Activated CD4-positive, alpha-beta T cell treated with anti-CD3 and anti-CD28 coated beads for 36 hours (primary cell): ENCODE measurements around the gene KIF26B. TPM values are rescaled to one million over a fixed set of nuclear protein-coding genes. Genes with fewer than 3 reads are reported as not detected.
"Not testable (repeated sequence)": the region's sequence is repeated elsewhere in the genome, so short reads cannot be mapped to it uniquely, and the experiment has no call there.

ENCODE experiments used
- ATAC-seq: fragments of 200-7000 bp; cut with Tn5 transposase; one replicate; pipeline ENCODE4 v1.10.0; 2021; ENCODE audit warnings: mild to moderate bottlenecking, moderate library complexity
- CTCF ChIA-PET: fragments of 350-600 bp; sonication (Branson Sonifier 250); formaldehyde crosslinking; loops from one replicate; lab custom pipeline; 2021; ENCODE audit warnings: antibody characterized with exemption; lab: Charles Lee
- POLR2A ChIA-PET: fragments of 350-600 bp; sonication (Branson Sonifier 250); formaldehyde crosslinking; loops from one replicate; lab custom pipeline; 2021; ENCODE audit warnings: antibody characterized with exemption, inconsistent platforms; lab: Charles Lee
- DNase-seq: peaks from one replicate; pipeline ENCODE4 v3.0.0-alpha.2; 2020
- H3K27ac Mint-ChIP-seq: one replicate; pipeline ENCODE4 v1.8.0; 2021; ENCODE audit warnings: mixed read lengths
- H3K27me3 Mint-ChIP-seq: one replicate; pipeline ENCODE4 v1.8.0; 2021; ENCODE audit warnings: mixed read lengths
- H3K36me3 Mint-ChIP-seq: one replicate; pipeline ENCODE4 v1.8.0; 2021; ENCODE audit warnings: low read depth, mixed read lengths
- H3K4me1 Mint-ChIP-seq: one replicate; pipeline ENCODE4 v1.8.0; 2021; ENCODE audit warnings: mixed read lengths
- H3K4me3 Mint-ChIP-seq: one replicate; pipeline ENCODE4 v1.8.0; 2021; ENCODE audit warnings: mild to moderate bottlenecking, moderate library complexity, mixed read lengths
- H3K9me3 Mint-ChIP-seq: one replicate; pipeline ENCODE4 v1.8.0; 2021; ENCODE audit warnings: low read depth, mixed read lengths
- intact Hi-C, 2 experiments: fragments of 100-400 bp; cut with DNase I in 1 of 2; cut with micrococcal nuclease in 1 of 2; formaldehyde crosslinking; loops; one replicate each; pipeline versions ENCODE4 v1.14.2 to v1.15.1; 2022 to 2024; cut with DNase I, micrococcal nuclease
- total RNA-seq, 2 experiments: library from RNA; stranded (reverse); gene quantifications; one replicate each; pipeline ENCODE4 v1.2.3, GENCODE V29; 2021

Gene KIF26B
- total RNA-seq, 2 experiments from 2014 or later = 0.16 to 0.23 TPM

DNA sequence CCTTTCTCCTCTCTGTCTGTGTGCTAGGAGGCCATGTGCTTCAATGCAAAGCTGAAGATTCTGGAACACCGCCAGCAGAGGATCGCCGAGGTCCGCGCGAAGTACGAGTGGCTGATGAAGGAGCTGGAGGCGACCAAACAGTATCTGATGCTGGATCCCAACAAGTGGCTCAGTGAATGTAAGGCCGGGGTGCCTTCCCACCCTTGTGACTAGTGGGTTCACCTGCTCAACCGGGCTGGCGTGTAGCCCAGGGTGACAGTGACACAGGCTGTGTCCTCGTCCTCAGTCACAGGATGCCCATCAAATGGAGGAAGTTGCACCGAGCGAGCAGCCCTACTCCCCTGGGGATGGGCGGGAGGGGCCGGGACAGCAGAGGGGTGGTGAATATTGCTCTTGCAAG lies 544.1 kb downstream of the KIF26B start:
- no peaks in the 10 kb centered on the region for H3K9me3 Mint-ChIP-seq
- no peak overlapping the region for H3K4me3 Mint-ChIP-seq
- ATAC-seq (no peak), DNase-seq (no peak)
- intact Hi-C loops = no loop called here
- no peaks in the 10 kb centered on the region for H3K4me1 Mint-ChIP-seq
- no peaks in the 10 kb centered on the region for H3K36me3 Mint-ChIP-seq
- POLR2A ChIA-PET = no interaction called here
- H3K27ac Mint-ChIP-seq = no peak overlapping the region
- H3K27me3 Mint-ChIP-seq = no peaks in the 10 kb centered on the region
- CTCF ChIA-PET = no interaction called here

- Mint-ChIP-seq H3K4me3 (no peak overlapping the region), H3K27ac (no peak overlapping the region), H3K36me3 (no peaks in the 10 kb centered on the region), H3K27me3 (no peaks in the 10 kb centered on the region), H3K4me1 (no peaks in the 10 kb centered on the region), H3K9me3 (no peaks in the 10 kb centered on the region)
- ChIA-PET CTCF (no interaction called here), POLR2A (no interaction called here)
- ATAC-seq (no peak), DNase-seq (no peak)
- intact Hi-C loops = no loop called here
Observed at GRCh38 chr1:245700631-245701030, 545.8 kb downstream of the KIF26B start.

DNA sequence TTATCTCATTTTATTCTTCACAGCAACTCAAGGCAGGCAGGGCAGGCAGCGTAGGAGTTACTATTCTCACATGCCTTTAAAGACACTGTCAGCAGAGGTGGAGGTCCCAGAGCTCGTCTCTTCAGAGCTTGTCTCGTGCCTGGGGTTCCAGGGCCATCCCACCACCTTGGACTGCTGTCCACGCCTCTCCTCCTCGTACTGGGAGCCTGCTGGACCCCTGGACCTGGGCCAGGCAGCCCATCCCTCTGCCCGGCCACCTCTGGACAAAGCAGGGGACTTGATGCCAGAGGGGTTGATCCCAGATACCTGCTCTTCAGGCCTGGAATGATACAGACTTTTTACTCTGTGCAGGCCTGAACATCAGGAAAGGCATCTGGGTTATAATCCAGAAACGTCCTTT lies 546.8 kb downstream of the KIF26B start:
- CTCF ChIA-PET = interaction anchor here (0.7 kb wide), 1 partner anchor 48 kb away, joined by 3 read pairs; no protein-coding TSS in a partner anchor
- Mint-ChIP-seq H3K4me3 (no peak overlapping the region), H3K27ac (no peak overlapping the region), H3K27me3 (no peaks in the 10 kb centered on the region), H3K36me3 (no peaks in the 10 kb centered on the region), H3K4me1 (no peaks in the 10 kb centered on the region), H3K9me3 (no peaks in the 10 kb centered on the region)
- intact Hi-C loops = no loop called here
- POLR2A ChIA-PET = no interaction called here
- DNase-seq (no peak), ATAC-seq (no peak)

DNA sequence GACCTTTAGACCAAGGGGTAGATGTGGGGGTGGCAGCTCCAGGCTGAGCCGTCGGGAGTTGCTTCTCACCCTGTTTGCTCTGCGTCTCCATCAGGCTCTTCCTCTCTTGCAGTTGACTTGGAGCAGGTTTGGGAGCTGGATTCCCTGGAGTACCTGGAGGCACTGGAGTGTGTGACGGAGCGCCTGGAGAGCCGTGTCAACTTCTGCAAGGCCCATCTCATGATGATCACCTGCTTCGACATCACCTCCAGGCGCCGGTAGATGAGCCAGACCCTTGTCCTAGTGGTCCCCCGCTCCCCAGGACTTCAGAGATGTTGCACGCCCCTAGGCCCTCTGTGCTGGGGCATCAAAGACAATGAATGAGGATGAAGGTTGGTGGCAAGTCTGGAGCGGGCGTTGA lies 547.6 kb downstream of the KIF26B start:
- CTCF ChIA-PET = interaction anchor here (0.7 kb wide), 1 partner anchor 48 kb away, joined by 3 read pairs; no protein-coding TSS in a partner anchor
- POLR2A ChIA-PET = no interaction called here
- Mint-ChIP-seq H3K27me3 (no peaks in the 10 kb centered on the region), H3K27ac (no peak overlapping the region), H3K36me3 (no peaks in the 10 kb centered on the region), H3K4me3 (no peak overlapping the region), H3K9me3 (no peaks in the 10 kb centered on the region), H3K4me1 (no peaks in the 10 kb centered on the region)
- DNase-seq (no peak), ATAC-seq (no peak)
- intact Hi-C loops = no loop called here

- no peaks in the 10 kb centered on the region for H3K36me3 Mint-ChIP-seq
- H3K9me3 Mint-ChIP-seq = no peaks in the 10 kb centered on the region
- ChIA-PET CTCF (no interaction called here), POLR2A (no interaction called here)
- no peak for DNase-seq
- no peak overlapping the region for H3K27ac Mint-ChIP-seq
- no peaks in the 10 kb centered on the region for H3K27me3 Mint-ChIP-seq
- H3K4me3 Mint-ChIP-seq = no peak overlapping the region
- intact Hi-C loops = no loop called here
- no peak for ATAC-seq
- H3K4me1 Mint-ChIP-seq = no peaks in the 10 kb centered on the region
Observed at GRCh38 chr1:245704341-245704740, 549.6 kb downstream of the KIF26B start.

DNA sequence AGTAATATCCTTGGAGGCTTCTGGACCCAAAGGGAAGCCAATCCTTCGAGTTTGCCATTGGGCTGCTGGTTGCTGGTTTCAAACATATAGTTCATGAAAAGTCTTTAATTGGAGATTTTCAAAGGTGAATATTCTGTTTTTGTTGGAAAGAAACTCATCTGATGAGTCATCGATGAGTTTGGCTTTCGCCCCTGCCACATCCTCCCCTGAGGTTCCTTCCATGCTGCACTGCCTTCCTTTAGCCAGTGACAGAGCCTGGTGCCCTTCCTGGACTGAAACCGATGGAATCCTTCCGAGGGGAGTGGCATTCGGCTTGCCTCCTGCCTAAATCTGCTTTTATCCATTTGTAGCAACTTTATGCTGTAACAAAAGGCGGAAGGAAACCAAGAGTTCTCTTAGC lies 550.0 kb downstream of the KIF26B start:
- POLR2A ChIA-PET = no interaction called here
- H3K27ac Mint-ChIP-seq = no peak overlapping the region

DNA sequence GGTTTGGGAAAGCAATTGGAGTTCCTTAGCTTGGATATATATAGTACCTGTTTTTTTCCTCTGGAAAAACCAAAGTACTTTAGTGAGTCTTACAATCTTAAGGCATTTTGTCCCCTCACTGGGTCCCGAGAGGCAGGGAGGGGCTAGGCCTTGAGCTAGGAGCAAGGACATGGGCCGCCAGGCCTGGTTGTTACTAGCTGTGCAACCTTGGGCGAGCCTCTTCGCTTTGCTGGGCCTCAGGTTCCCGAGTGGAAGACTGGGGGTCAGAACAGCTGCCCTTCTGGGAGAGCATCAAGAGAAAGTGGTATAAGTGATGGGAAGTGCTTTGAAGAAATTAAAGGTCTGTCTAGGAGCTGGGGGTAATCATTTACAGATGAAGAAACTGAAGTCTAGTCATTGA lies 553.2 kb downstream of the KIF26B start:
- no peak overlapping the region for H3K4me3 Mint-ChIP-seq
- no peak for ATAC-seq
- CTCF ChIA-PET = no interaction called here

More for the DNA sequence above, 550.0 kb downstream of the KIF26B start:
- no peak for ATAC-seq
- no peak overlapping the region for H3K4me3 Mint-ChIP-seq
- no peaks in the 10 kb centered on the region for H3K27me3 Mint-ChIP-seq
- no peaks in the 10 kb centered on the region for H3K9me3 Mint-ChIP-seq
- intact Hi-C loops = no loop called here
- no peak for DNase-seq
- CTCF ChIA-PET = no interaction called here
- H3K36me3 Mint-ChIP-seq = no peaks in the 10 kb centered on the region
- H3K4me1 Mint-ChIP-seq = no peaks in the 10 kb centered on the region

GRCh38 chr1:245710961-245711903 lies 556.4 kb downstream of the KIF26B start:
- Mint-ChIP-seq H3K27me3 (peaks cover 3% of the 10 kb centered on the region), H3K27ac (no peak overlapping the region), H3K36me3 (no peaks in the 10 kb centered on the region), H3K4me3 (no peak overlapping the region), H3K9me3 (no peaks in the 10 kb centered on the region), H3K4me1 (no peaks in the 10 kb centered on the region)
- POLR2A ChIA-PET = no interaction called here
- intact Hi-C loops = no loop called here
- CTCF ChIA-PET = no interaction called here
- DNase-seq (no peak), ATAC-seq (no peak)

More for the DNA sequence above, 553.2 kb downstream of the KIF26B start:
- intact Hi-C loops = no loop called here
- POLR2A ChIA-PET = no interaction called here
- Mint-ChIP-seq H3K4me1 (no peaks in the 10 kb centered on the region), H3K27me3 (peaks cover 3% of the 10 kb centered on the region), H3K9me3 (no peaks in the 10 kb centered on the region), H3K36me3 (no peaks in the 10 kb centered on the region), H3K27ac (no peak overlapping the region)
- DNase-seq = no peak

GRCh38 chr1:245714027-245714426 lies 559.2 kb downstream of the KIF26B start:
- H3K4me1 Mint-ChIP-seq, H3K27me3 Mint-ChIP-seq, H3K27ac Mint-ChIP-seq, DNase-seq, ATAC-seq, CTCF ChIA-PET, H3K4me3 Mint-ChIP-seq, H3K9me3 Mint-ChIP-seq, H3K36me3 Mint-ChIP-seq, intact Hi-C loops, POLR2A ChIA-PET: not testable (repeated sequence)

- CTCF ChIA-PET = no interaction called here
Observed at GRCh38 chr1:245715291-245715701, 560.5 kb downstream of the KIF26B start.

GRCh38 chr1:245715970-245716369 lies 561.2 kb downstream of the KIF26B start:
- Mint-ChIP-seq H3K9me3 (peaks cover 3% of the 10 kb centered on the region), H3K36me3 (no peaks in the 10 kb centered on the region), H3K4me3 (no peak overlapping the region)

More at GRCh38 chr1:245715291-245715701, 560.5 kb downstream of the KIF26B start:
- no peaks in the 10 kb centered on the region for H3K4me1 Mint-ChIP-seq
- H3K9me3 Mint-ChIP-seq = peaks cover 3% of the 10 kb centered on the region
- H3K4me3 Mint-ChIP-seq = no peak overlapping the region
- POLR2A ChIA-PET = no interaction called here
- intact Hi-C loops = no loop called here
- H3K27ac Mint-ChIP-seq = no peak overlapping the region
- ATAC-seq (no peak), DNase-seq (no peak)
- no peaks in the 10 kb centered on the region for H3K36me3 Mint-ChIP-seq
- H3K27me3 Mint-ChIP-seq = peaks cover 3% of the 10 kb centered on the region

DNA sequence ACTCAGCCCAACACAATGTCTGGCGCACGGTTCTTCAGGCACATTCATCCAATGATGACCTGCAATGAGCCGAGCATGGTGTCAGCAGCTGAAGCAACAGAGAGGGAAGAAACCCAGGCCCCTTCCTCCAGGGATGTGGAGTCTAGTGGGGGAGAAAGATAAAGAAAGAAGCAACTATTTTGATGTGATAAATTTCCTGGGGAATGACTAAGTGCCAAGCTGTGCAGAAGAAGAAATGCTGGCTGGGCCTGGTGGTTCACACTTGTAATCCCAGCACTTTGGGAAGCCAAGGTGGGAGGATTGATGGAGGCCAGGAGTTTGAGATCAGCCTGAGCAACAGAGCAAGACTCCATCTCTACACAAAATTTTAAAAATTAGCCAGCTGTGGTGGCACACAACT lies 561.8 kb downstream of the KIF26B start:
- H3K4me3 Mint-ChIP-seq = no peak overlapping the region
- no peaks in the 10 kb centered on the region for H3K4me1 Mint-ChIP-seq
- H3K36me3 Mint-ChIP-seq = no peaks in the 10 kb centered on the region
- no peak for DNase-seq
- POLR2A ChIA-PET = no interaction called here
- intact Hi-C loops = no loop called here
- H3K9me3 Mint-ChIP-seq = peaks cover 3% of the 10 kb centered on the region
- CTCF ChIA-PET = no interaction called here
- H3K27ac Mint-ChIP-seq = no peak overlapping the region
- ATAC-seq = no peak
- peaks cover 3% of the 10 kb centered on the region for H3K27me3 Mint-ChIP-seq

More at GRCh38 chr1:245715970-245716369, 561.2 kb downstream of the KIF26B start:
- DNase-seq (no peak), ATAC-seq (no peak)
- no peaks in the 10 kb centered on the region for H3K4me1 Mint-ChIP-seq
- ChIA-PET CTCF (no interaction called here), POLR2A (no interaction called here)
- H3K27me3 Mint-ChIP-seq = peaks cover 3% of the 10 kb centered on the region
- H3K27ac Mint-ChIP-seq = no peak overlapping the region
- intact Hi-C loops = no loop called here
